Bronchus fibroblast of lung (primary cell): ENCODE measurements around the gene KLHL36. TPM values are rescaled to one million over a fixed set of nuclear protein-coding genes. Genes with fewer than 3 reads are reported as not detected.

Experiments
- total RNA-seq: library from RNA; depleted of rRNA; stranded (reverse); fragments of >200 nt; gene quantifications from 2 replicates; pipeline ENCODE4 v1.2.3, GENCODE V29; 2015

Gene KLHL36
- total RNA-seq = 30.8 and 31.8 TPM in 2 replicates

GRCh38 chr16:84647828-84648594, at the start of gene KLHL36:
Gene KLHL36, plus strand, starts transcription at chr16:84648511. Its CDS starts 2,357 bp downstream, at chr16:84650868.

GRCh38 chr16:84617791-84618580, 30.3 kb upstream of the KLHL36 start, which contains the start of gene COTL1:
Gene COTL1, minus strand, starts transcription at chr16:84618078. Its CDS starts 164 bp downstream, at chr16:84617914.

GRCh38 chr16:84699712-84700445, 51.6 kb downstream of the KLHL36 start, which contains the start of gene USP10:
Gene USP10, plus strand, starts transcription at chr16:84700000. Its CDS starts 91 bp downstream, at chr16:84700091.

Other genes starting within 250 kb of the KLHL36 start
- 11.3 and 12.0 TPM in 2 replicates for gene MEAK7, start 143.9 kb upstream of the KLHL36 start, total RNA-seq
- gene COTL1, start 30.4 kb upstream of the KLHL36 start, total RNA-seq = 304 and 327 TPM in 2 replicates
- gene USP10, start 51.5 kb downstream of the KLHL36 start, total RNA-seq = 49.9 and 53.8 TPM in 2 replicates
- gene CRISPLD2, start 171.5 kb downstream of the KLHL36 start, total RNA-seq = 59.3 and 75.3 TPM in 2 replicates